Measurements from ENCODE around the gene PRKCA.

- TF ChIP-seq CTCF (IDR thresholded peaks at IDR 0.05; ENCODE audit: low read depth, low read length, poor library complexity, severe bottlenecking): peak; percentile 60
- no peak for TF ChIP-seq EZH2phosphoT487 (IDR thresholded peaks at IDR 0.05; ENCODE audit: borderline replicate concordance, low read length)
Observed at GRCh38 chr17:66255112-66255511, 47.3 kb upstream of the PRKCA start.

All from DOHH2 (cell line).